ENCODE measurements around the gene ADCY10. TPM values are rescaled to one million over a fixed set of nuclear protein-coding genes. Genes with fewer than 3 reads are reported as not detected.

The ADCY10 gene
- total and polyA plus RNA-seq, 2 of the 8 experiments (the other 6 are each of a cell fraction or from before 2014, with no cell fraction given), result 0.02 TPM; not detected in 1

- Histone ChIP-seq H3K27me3 (replicated peaks in 1 of 4; ENCODE audit: control insufficient read depth in 3 of 4, extremely low read depth in 1 of 4, insufficient read depth in 3 of 4, low read length in 3 of 4) (no peaks in the 10 kb centered on the region), H2AK5ac (ENCODE audit: low read depth, low read length) (no peak overlapping the region), H3K36me3 (ENCODE audit: control insufficient read depth in 2 of 4, insufficient read depth in 4 of 4, low read length in 3 of 4) (peaks cover 0 to 22% (median 13%) of the 10 kb centered on the region in 4 experiments; a peak in 6 of 8 replicates), H4K20me1 (replicated peaks in 1 of 2; ENCODE audit: control insufficient read depth in 1 of 2, insufficient read depth in 2 of 2, low read length in 2 of 2) (peaks cover 0 to 2% of the 10 kb centered on the region in 2 experiments), H3K27ac (ENCODE audit: low read depth, low read length) (no peak overlapping the region), H3K9me3 (ENCODE audit: insufficient read depth in 2 of 2, low read depth in 1 of 2, low read length in 1 of 2) (no peaks in the 10 kb centered on the region), H2BK12ac (ENCODE audit: low read depth, low read length) (no peak overlapping the region), H2BK15ac (ENCODE audit: low read length) (no peak overlapping the region), H4K91ac (replicated peaks; ENCODE audit: insufficient read length, low read length) (no peak overlapping the region), H3K4me2 (ENCODE audit: insufficient read depth in 1 of 2, low read depth in 2 of 2, low read length in 2 of 2) (no peak overlapping the region), H3K18ac (ENCODE audit: extremely low read depth, low read length) (no peak overlapping the region), H3K56ac (replicated peaks; ENCODE audit: insufficient read length, low read depth, low read length) (no peak overlapping the region), H3K4me1 (replicated peaks in 1 of 4; ENCODE audit: control insufficient read depth in 3 of 4, insufficient read depth in 4 of 4, low read length in 3 of 4) (no peaks in the 10 kb centered on the region), H2BK20ac (ENCODE audit: low read length) (no peak overlapping the region), H3K4ac (replicated peaks; ENCODE audit: insufficient read length, low read depth, low read length) (no peak overlapping the region), H2BK5ac (ENCODE audit: low read depth, low read length) (no peak overlapping the region), H2AFZ (ENCODE audit: low read length) (no peak overlapping the region), H4K5ac (ENCODE audit: insufficient read length, low read depth, low read length) (no peak overlapping the region), H2BK120ac (replicated peaks; ENCODE audit: low read depth, low read length) (no peak overlapping the region), H3K23ac (ENCODE audit: insufficient read length) (no peak overlapping the region), H3K9ac (replicated peaks in 1 of 4; ENCODE audit: extremely low read depth in 1 of 4, low read depth in 3 of 4, low read length in 3 of 4) (no peak overlapping the region), H3K4me3 (ENCODE audit: extremely low read depth in 1 of 4, insufficient read depth in 2 of 4, low read depth in 3 of 4, low read length in 4 of 4) (no peak overlapping the region), H3K14ac (ENCODE audit: insufficient read length) (no peak overlapping the region), H3K79me2 (ENCODE audit: control insufficient read depth in 1 of 2, insufficient read depth in 2 of 2, low read length in 2 of 2) (no peaks in the 10 kb centered on the region), H3K23me2 (ENCODE audit: low read depth, low read length) (no peaks in the 10 kb centered on the region), H4K8ac (ENCODE audit: extremely low read depth, insufficient read depth, low read length) (no peak overlapping the region), H3K79me1 (ENCODE audit: low read depth, low read length) (no peaks in the 10 kb centered on the region; the same call in 1 of the 2 replicates)
- ChIA-PET POLR2A (ENCODE audit: partially characterized antibody) (interaction anchor here (1.7 kb wide), 1 partner anchor 14 kb away, joined by 3 read pairs; no protein-coding TSS in a partner anchor), CTCF (ENCODE audit: partially characterized antibody) (interaction anchor here (0.7 to 1.1 kb wide), 2 partner anchors 11 to 14 kb away, joined by 3 to 6 read pairs; no protein-coding TSS in a partner anchor)
- DNase-seq (ENCODE audit: low read depth in 1 of 2, low spot score in 2 of 2) (no peak), FAIRE-seq (no peak)
- WGBS, 2 experiments (ENCODE audit: extremely low coverage in 1 of 2, insufficient coverage in 1 of 2, insufficient read length in 1 of 2, insufficient replicate concordance in 2 of 2, low coverage in 1 of 2, low lambda C conversion rate in 2 of 2, missing lambda C conversion rate in 1 of 2), result 85% methylated on average over 3 of the region's 3 CpGs; no CpG with 5 or more reads in 1 of the 2 experiments
- no peak for TF ChIP-seq SP1 (IDR thresholded peaks at IDR 0.05; ENCODE audit: low read depth, low read length)
- no peak for TF ChIP-seq PHF8 (conservative IDR thresholded peaks at IDR 0.05; ENCODE audit: low read depth, low read length)
- TF ChIP-seq BCL11A (IDR thresholded peaks at IDR 0.05; ENCODE audit: low read depth in 2 of 2, low read length in 2 of 2), result no peak
- TF ChIP-seq RBBP5 (IDR thresholded peaks at IDR 0.05; ENCODE audit: borderline replicate concordance, low read depth, low read length), result no peak
- TF ChIP-seq TEAD4 (IDR thresholded peaks at IDR 0.05; ENCODE audit: low read depth, low read length), result no peak
- TF ChIP-seq CTBP2 (IDR thresholded peaks at IDR 0.05; ENCODE audit: borderline replicate concordance, insufficient read depth, insufficient read length, low read length), result no peak
- no peak for TF ChIP-seq JUN (IDR thresholded peaks at IDR 0.05; ENCODE audit: low read depth, low read length)
- no peak for TF ChIP-seq RAD21 (IDR thresholded peaks at IDR 0.05 in 1 of 2, conservative IDR thresholded peaks at IDR 0.05 in 1 of 2; ENCODE audit: low read depth in 2 of 2, low read length in 2 of 2)
- TF ChIP-seq BACH1 (IDR thresholded peaks at IDR 0.05; ENCODE audit: low read length), result no peak
- TF ChIP-seq ATF2 (IDR thresholded peaks at IDR 0.05; ENCODE audit: low read length), result no peak
- TF ChIP-seq SRF (IDR thresholded peaks at IDR 0.05; ENCODE audit: low read depth, low read length), result no peak
- TF ChIP-seq BRCA1 (IDR thresholded peaks at IDR 0.05; ENCODE audit: low read depth, low read length), result no peak
Measured at GRCh38 chr1:167789501-167789900, 124.4 kb downstream of the ADCY10 start.
